GM23338 (cell line): ENCODE results near the gene NAP1L4. TPM values are rescaled to one million over a fixed set of nuclear protein-coding genes. Genes with fewer than 3 reads are reported as not detected.

Source experiments
- ATAC-seq: fragments of 200-7000 bp; cut with Tn5 transposase; 3 replicates; pipeline ENCODE4 v1.9.1; 2020
- DNase-seq: peaks from one replicate; pipeline ENCODE4 v3.0.0-alpha.2; 2015; ENCODE audit warnings: low spot score
- H2AFZ ChIP-seq: fragments of 200-600 bp; sonication (generic); 2 replicates; pipeline ENCODE4 v1.8.0; 2016; ENCODE audit warnings: antibody characterized with exemption, mild to moderate bottlenecking, moderate library complexity
- H3F3A ChIP-seq: fragments of 200-600 bp; sonication (generic); replicated peaks from 2 replicates; pipeline ENCODE4 v1.8.0; 2017; ENCODE audit warnings: antibody characterized with exemption, mixed run types, low read depth
- H3K27ac ChIP-seq: fragments of 200-600 bp; sonication (generic); 2 replicates; pipeline ENCODE4 v1.6.1; 2016; ENCODE audit warnings: low read depth
- H3K27me3 ChIP-seq: fragments of 200-600 bp; sonication (generic); 2 replicates; pipeline ENCODE4 v1.8.0; 2016; ENCODE audit warnings: mild to moderate bottlenecking, mixed run types, moderate library complexity; ENCODE audit not compliant: insufficient read depth
- H3K36me3 ChIP-seq: fragments of 200-600 bp; sonication (generic); 2 replicates; pipeline ENCODE4 v1.8.0; 2016; ENCODE audit warnings: mild to moderate bottlenecking; ENCODE audit not compliant: insufficient read depth
- H3K4me1 ChIP-seq: fragments of 200-600 bp; sonication (generic); 2 replicates; pipeline ENCODE4 v1.8.0; 2016; ENCODE audit warnings: mild to moderate bottlenecking, moderate library complexity; ENCODE audit not compliant: insufficient read depth
- H3K4me2 ChIP-seq: fragments of 200-600 bp; sonication (generic); 2 replicates; pipeline ENCODE4 v1.7.1; 2017; ENCODE audit warnings: mixed run types
- H3K4me3 ChIP-seq: fragments of 200-600 bp; sonication (generic); 2 replicates; pipeline ENCODE4 v1.6.1; 2016; ENCODE audit warnings: mixed run types
- H3K79me2 ChIP-seq: fragments of 200-600 bp; sonication (generic); replicated peaks from 2 replicates; pipeline ENCODE4 v1.8.0; 2017; ENCODE audit warnings: mild to moderate bottlenecking; ENCODE audit not compliant: insufficient read depth
- H3K9me2 ChIP-seq: fragments of 200-600 bp; sonication (generic); 2 replicates; pipeline ENCODE4 v1.8.0; 2017; ENCODE audit not compliant: insufficient read depth
- H4K20me1 ChIP-seq: fragments of 200-600 bp; sonication (generic); replicated peaks from 2 replicates; pipeline ENCODE4 v1.8.0; 2017; ENCODE audit warnings: mild to moderate bottlenecking; ENCODE audit not compliant: insufficient read depth
- H3K27ac Mint-ChIP-seq: 2 replicates; pipeline ENCODE4 v1.8.0; 2020; ENCODE audit warnings: inconsistent platforms, mild to moderate bottlenecking, moderate library complexity, mixed read lengths
- H3K27me3 Mint-ChIP-seq: 3 replicates; pipeline ENCODE4 v1.8.0; 2022; ENCODE audit warnings: low read depth, mild to moderate bottlenecking, moderate library complexity, mixed read lengths, inconsistent platforms; ENCODE audit not compliant: insufficient read depth, poor library complexity
- H3K36me3 Mint-ChIP-seq: 3 replicates; pipeline ENCODE4 v1.8.0; 2021; ENCODE audit warnings: low read depth, mild to moderate bottlenecking, inconsistent platforms, moderate library complexity, mixed read lengths
- H3K4me1 Mint-ChIP-seq: 3 replicates; pipeline ENCODE4 v1.8.0; 2020; ENCODE audit warnings: mild to moderate bottlenecking, inconsistent platforms, mixed read lengths
- H3K4me3 Mint-ChIP-seq: 3 replicates; pipeline ENCODE4 v1.8.0; 2021; ENCODE audit warnings: moderate library complexity, mild to moderate bottlenecking, inconsistent platforms, mixed read lengths
- H3K9me3 Mint-ChIP-seq: 3 replicates; pipeline ENCODE4 v1.8.0; 2020; ENCODE audit warnings: moderate library complexity, mild to moderate bottlenecking, inconsistent platforms, mixed read lengths
- CREB1 ChIP-seq: fragments of 250-450 bp; sonication (Bioruptor Pico); IDR thresholded peaks from 2 replicates; pipeline ENCODE4 v1.5.0; 2020; ENCODE audit warnings: low read depth, mild to moderate bottlenecking, moderate library complexity
- ETS1 ChIP-seq: IDR thresholded peaks from 2 replicates; pipeline ENCODE4 v1.6.1; 2016; ENCODE audit warnings: antibody characterized with exemption
- EZH2 ChIP-seq: fragments of 200-600 bp; sonication (generic); IDR thresholded peaks from one replicate; pipeline ENCODE4 v1.8.0; 2017; ENCODE audit warnings: antibody characterized with exemption, mild to moderate bottlenecking, low read depth; ENCODE audit not compliant: unreplicated experiment
- EZH2phosphoT487 ChIP-seq: fragments of 200-600 bp; sonication (generic); IDR thresholded peaks from one replicate; pipeline ENCODE4 v1.8.1; 2018; ENCODE audit warnings: antibody characterized with exemption; ENCODE audit not compliant: unreplicated experiment
- NANOG ChIP-seq: IDR thresholded peaks from 2 replicates; pipeline ENCODE4 v1.6.1; 2016; ENCODE audit warnings: antibody characterized with exemption, borderline replicate concordance
- REST ChIP-seq: IDR thresholded peaks from one replicate; pipeline ENCODE4 v1.6.1; 2018; ENCODE audit warnings: antibody characterized with exemption; ENCODE audit not compliant: unreplicated experiment
- STAT1 ChIP-seq: IDR thresholded peaks from one replicate; pipeline ENCODE4 v1.6.1; 2016; ENCODE audit warnings: antibody characterized with exemption; ENCODE audit not compliant: unreplicated experiment
- ZNF114 ChIP-seq: fragments of 250-450 bp; sonication (Bioruptor Pico); IDR thresholded peaks from 2 replicates; pipeline ENCODE4 v1.5.0; 2020; ENCODE audit warnings: mild to moderate bottlenecking, moderate library complexity
- ZNF331 ChIP-seq: fragments of 250-450 bp; sonication (Bioruptor Pico); IDR thresholded peaks from 2 replicates; pipeline ENCODE4 v1.5.0; 2020; ENCODE audit warnings: low read depth, mild to moderate bottlenecking, moderate library complexity
- polyA plus RNA-seq: library from polyadenylated mRNA; unstranded; fragments of >200 nt; fragmentation: Nextera tagmentation; extraction: Ambion mirVana; gene quantifications from 2 replicates; pipeline ENCODE4 v1.2.1, GENCODE V29; 2016
- total RNA-seq: library from RNA; depleted of rRNA; stranded (reverse); fragments of >200 nt; shearing (Covaris generic); gene quantifications from 2 replicates; pipeline ENCODE4 v1.2.3, GENCODE V29; 2014
- TF ChIP-seq, protein P1 (sequence below), 2 experiments: fragments of 200-600 bp in 1 of 2; sonication (generic) in 1 of 2; conservative IDR thresholded peaks; 2 replicates each; pipeline versions ENCODE4 v1.5.1 to v1.6.1; 2016 to 2017; ENCODE audit warnings: antibody characterized with exemption in 2 of 2, low read depth in 2 of 2, mild to moderate bottlenecking in 2 of 2, moderate library complexity in 1 of 2
- TF ChIP-seq, protein P2 (sequence below): fragments of 250-450 bp; sonication (Bioruptor Pico); IDR thresholded peaks from 2 replicates; pipeline ENCODE4 v1.5.0; 2020; ENCODE audit warnings: mild to moderate bottlenecking, moderate library complexity

Gene NAP1L4
- total and polyA plus RNA-seq, 2 experiments from 2014 or later = 181 to 189 TPM

DNA sequence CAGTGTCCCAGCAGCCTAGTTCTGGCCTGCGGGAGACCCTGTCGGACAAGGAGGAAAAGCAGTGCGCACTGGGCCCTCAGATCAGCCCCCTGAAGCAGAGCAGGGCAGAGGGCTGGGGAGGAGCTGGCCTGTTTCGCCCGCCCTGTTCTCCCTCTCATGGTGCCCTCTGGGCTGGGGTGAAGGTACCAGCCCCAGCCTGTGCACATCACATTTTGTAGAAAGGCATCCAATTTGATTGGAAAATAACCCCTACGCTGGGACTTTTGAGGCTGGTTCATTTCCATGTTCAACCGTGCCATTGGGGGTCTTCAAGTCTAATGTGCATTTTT is 832 bp upstream of the NAP1L4 start:
- DNase-seq (no peak), ATAC-seq (peak; percentile 33; the same call in 2 of the 3 replicates)
- Histone ChIP-seq H3K4me2 (peak overlapping the region; percentile 93), H3K4me3 (peak overlapping the region; percentile 99), H3K27me3 (no peaks in the 10 kb centered on the region), H3K79me2 (peaks cover 38% of the 10 kb centered on the region), H2AFZ (peak overlapping the region; percentile 84), H3F3A (peaks cover 19% of the 10 kb centered on the region), H3K27ac (peak overlapping the region; percentile 93), H4K20me1 (peaks cover 31% of the 10 kb centered on the region), H3K9me2 (no peaks in the 10 kb centered on the region), H3K36me3 (no peaks in the 10 kb centered on the region), H3K4me1 (peaks cover 37% of the 10 kb centered on the region)
- H3K4me1 Mint-ChIP-seq = peaks cover 26% of the 10 kb centered on the region
- no peak for TF ChIP-seq ETS1
- no peak for TF ChIP-seq EZH2
- no peak for TF ChIP-seq CREB1 (CRISPR knock-in tag)
- no peak for TF ChIP-seq STAT1
- no peak for TF ChIP-seq NANOG
- TF ChIP-seq, protein P1, sequence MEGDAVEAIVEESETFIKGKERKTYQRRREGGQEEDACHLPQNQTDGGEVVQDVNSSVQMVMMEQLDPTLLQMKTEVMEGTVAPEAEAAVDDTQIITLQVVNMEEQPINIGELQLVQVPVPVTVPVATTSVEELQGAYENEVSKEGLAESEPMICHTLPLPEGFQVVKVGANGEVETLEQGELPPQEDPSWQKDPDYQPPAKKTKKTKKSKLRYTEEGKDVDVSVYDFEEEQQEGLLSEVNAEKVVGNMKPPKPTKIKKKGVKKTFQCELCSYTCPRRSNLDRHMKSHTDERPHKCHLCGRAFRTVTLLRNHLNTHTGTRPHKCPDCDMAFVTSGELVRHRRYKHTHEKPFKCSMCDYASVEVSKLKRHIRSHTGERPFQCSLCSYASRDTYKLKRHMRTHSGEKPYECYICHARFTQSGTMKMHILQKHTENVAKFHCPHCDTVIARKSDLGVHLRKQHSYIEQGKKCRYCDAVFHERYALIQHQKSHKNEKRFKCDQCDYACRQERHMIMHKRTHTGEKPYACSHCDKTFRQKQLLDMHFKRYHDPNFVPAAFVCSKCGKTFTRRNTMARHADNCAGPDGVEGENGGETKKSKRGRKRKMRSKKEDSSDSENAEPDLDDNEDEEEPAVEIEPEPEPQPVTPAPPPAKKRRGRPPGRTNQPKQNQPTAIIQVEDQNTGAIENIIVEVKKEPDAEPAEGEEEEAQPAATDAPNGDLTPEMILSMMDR (conservative IDR thresholded peaks at IDR 0.05; ENCODE audit: low read depth in 2 of 2) = no peak
- TF ChIP-seq EZH2phosphoT487 = no peak
- TF ChIP-seq ZNF331 (CRISPR knock-in tag) = no peak
- TF ChIP-seq, protein P2, sequence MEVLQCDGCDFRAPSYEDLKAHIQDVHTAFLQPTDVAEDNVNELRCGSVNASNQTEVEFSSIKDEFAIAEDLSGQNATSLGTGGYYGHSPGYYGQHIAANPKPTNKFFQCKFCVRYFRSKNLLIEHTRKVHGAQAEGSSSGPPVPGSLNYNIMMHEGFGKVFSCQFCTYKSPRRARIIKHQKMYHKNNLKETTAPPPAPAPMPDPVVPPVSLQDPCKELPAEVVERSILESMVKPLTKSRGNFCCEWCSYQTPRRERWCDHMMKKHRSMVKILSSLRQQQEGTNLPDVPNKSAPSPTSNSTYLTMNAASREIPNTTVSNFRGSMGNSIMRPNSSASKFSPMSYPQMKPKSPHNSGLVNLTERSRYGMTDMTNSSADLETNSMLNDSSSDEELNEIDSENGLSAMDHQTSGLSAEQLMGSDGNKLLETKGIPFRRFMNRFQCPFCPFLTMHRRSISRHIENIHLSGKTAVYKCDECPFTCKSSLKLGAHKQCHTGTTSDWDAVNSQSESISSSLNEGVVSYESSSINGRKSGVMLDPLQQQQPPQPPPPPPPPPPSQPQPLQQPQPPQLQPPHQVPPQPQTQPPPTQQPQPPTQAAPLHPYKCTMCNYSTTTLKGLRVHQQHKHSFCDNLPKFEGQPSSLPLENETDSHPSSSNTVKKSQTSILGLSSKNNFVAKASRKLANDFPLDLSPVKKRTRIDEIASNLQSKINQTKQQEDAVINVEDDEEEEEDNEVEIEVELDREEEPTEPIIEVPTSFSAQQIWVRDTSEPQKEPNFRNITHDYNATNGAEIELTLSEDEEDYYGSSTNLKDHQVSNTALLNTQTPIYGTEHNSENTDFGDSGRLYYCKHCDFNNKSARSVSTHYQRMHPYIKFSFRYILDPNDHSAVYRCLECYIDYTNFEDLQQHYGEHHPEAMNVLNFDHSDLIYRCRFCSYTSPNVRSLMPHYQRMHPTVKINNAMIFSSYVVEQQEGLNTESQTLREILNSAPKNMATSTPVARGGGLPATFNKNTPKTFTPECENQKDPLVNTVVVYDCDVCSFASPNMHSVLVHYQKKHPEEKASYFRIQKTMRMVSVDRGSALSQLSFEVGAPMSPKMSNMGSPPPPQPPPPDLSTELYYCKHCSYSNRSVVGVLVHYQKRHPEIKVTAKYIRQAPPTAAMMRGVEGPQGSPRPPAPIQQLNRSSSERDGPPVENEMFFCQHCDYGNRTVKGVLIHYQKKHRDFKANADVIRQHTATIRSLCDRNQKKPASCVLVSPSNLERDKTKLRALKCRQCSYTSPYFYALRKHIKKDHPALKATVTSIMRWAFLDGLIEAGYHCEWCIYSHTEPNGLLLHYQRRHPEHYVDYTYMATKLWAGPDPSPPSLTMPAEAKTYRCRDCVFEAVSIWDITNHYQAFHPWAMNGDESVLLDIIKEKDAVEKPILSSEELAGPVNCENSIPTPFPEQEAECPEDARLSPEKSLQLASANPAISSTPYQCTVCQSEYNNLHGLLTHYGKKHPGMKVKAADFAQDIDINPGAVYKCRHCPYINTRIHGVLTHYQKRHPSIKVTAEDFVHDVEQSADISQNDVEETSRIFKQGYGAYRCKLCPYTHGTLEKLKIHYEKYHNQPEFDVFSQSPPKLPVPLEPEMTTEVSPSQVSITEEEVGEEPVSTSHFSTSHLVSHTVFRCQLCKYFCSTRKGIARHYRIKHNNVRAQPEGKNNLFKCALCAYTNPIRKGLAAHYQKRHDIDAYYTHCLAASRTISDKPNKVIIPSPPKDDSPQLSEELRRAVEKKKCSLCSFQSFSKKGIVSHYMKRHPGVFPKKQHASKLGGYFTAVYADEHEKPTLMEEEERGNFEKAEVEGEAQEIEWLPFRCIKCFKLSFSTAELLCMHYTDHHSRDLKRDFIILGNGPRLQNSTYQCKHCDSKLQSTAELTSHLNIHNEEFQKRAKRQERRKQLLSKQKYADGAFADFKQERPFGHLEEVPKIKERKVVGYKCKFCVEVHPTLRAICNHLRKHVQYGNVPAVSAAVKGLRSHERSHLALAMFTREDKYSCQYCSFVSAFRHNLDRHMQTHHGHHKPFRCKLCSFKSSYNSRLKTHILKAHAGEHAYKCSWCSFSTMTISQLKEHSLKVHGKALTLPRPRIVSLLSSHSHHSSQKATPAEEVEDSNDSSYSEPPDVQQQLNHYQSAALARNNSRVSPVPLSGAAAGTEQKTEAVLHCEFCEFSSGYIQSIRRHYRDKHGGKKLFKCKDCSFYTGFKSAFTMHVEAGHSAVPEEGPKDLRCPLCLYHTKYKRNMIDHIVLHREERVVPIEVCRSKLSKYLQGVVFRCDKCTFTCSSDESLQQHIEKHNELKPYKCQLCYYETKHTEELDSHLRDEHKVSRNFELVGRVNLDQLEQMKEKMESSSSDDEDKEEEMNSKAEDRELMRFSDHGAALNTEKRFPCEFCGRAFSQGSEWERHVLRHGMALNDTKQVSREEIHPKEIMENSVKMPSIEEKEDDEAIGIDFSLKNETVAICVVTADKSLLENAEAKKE (CRISPR knock-in tag) = no peak
- TF ChIP-seq REST = no peak
- no peak for TF ChIP-seq ZNF114
- H3K36me3 Mint-ChIP-seq = peaks cover 8% of the 10 kb centered on the region
- H3K9me3 Mint-ChIP-seq = no peaks in the 10 kb centered on the region
- peaks cover 8% of the 10 kb centered on the region for H3K27me3 Mint-ChIP-seq
- peak overlapping the region; percentile 95 for H3K4me3 Mint-ChIP-seq
- H3K27ac Mint-ChIP-seq = peak overlapping the region; percentile 98
